ENCODE data around the gene WFDC8.

DNA sequence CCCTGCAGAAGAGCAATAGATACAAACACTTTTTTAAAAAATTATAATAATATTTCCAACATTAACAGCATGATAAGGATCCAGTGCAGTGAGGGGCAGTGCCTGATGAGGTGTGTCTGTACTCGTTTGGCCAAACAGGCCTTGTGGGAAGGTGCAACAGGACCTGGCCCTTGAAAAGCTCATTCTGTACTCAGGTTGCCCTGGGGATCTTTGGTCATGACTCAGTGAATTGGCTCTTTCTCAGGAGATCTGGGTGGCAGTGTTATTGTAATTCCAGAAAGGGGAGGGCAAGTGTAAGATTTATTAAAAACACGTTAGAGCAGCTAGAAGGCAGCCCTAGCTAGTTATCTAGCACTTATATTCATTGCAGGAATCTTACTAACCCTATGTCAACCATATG lies 60.8 kb downstream of the WFDC8 start:
- TF ChIP-seq GATA3 (IDR thresholded peaks at IDR 0.05; ENCODE audit: low read depth, low read length) (no peak), GATA2 (IDR thresholded peaks at IDR 0.05; ENCODE audit: low read depth, low read length) (no peak)

Measured in SH-SY5Y (cell line).